ENCODE measurements around the gene ELOA. TPM values are rescaled to one million over a fixed set of nuclear protein-coding genes. Genes with fewer than 3 reads are reported as not detected.
A peak's percentile ranks its signal among the peaks of the same experiment; 100 is the strongest.

The ELOA gene
- polyA plus RNA-seq, 1 experiment = 30.8 TPM

- H3K9me3 ChIP-seq (ENCODE audit: control insufficient read depth, insufficient read depth, low read length) = no peaks in the 10 kb centered on the region; the same call in 1 of the 2 replicates
- CTCF ChIA-PET = no interaction called here
- H3K27me3 ChIP-seq (ENCODE audit: control insufficient read depth, insufficient read depth, low read length) = no peaks in the 10 kb centered on the region
- H3K27ac ChIP-seq (ENCODE audit: low read depth, low read length) = no peak overlapping the region
- DNase-seq (ENCODE audit: low read depth, low spot score) = no peak
- no peak overlapping the region for H3K4me3 ChIP-seq (ENCODE audit: low read depth, low read length)
- TF ChIP-seq CTCF (IDR thresholded peaks at IDR 0.05; ENCODE audit: low read depth, low read length) = no peak
- POLR2A ChIA-PET = no interaction called here
Observed at GRCh38 chr1:23803674-23804073, 60.4 kb downstream of the ELOA start.

DNA sequence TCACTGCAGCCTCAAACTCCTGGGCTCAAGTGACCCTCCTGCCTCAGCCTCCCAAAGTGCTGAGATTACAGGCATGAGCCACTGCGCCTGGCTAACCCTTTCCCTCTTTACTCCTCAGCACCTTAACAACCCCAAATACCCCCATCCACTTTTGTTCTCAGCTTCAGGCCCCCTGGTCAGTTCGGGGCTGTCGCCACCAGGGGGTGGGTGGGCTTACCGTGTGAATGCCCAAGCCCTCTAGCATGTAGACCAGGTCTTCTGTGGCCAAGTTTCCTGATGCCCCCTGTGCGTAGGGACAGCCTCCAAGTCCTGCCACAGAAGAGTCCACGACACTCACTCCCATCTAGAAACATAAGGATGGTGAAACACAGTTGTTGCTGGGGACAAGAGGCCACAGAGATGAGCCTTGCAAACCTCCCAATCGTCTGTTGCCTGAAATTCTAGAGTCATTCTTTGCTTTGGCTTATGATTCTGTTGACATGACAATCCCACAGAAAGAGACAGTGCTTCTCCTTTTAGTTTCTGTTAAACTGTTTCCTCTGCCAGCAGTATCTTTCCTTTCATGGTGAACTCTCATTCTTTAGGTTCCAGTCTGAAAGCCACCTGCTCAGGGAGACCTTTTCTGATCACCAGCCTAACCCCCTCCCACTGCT lies 61.0 kb downstream of the ELOA start:
- Histone ChIP-seq H3K4me3 (ENCODE audit: low read depth, low read length) (no peak overlapping the region), H3K27ac (ENCODE audit: low read depth, low read length) (no peak overlapping the region), H3K27me3 (ENCODE audit: control insufficient read depth, insufficient read depth, low read length) (no peaks in the 10 kb centered on the region), H3K9me3 (ENCODE audit: control insufficient read depth, insufficient read depth, low read length) (no peaks in the 10 kb centered on the region; the same call in 1 of the 2 replicates)
- DNase-seq (ENCODE audit: low read depth, low spot score) = no peak
- ChIA-PET CTCF (no interaction called here), POLR2A (no interaction called here)
- TF ChIP-seq CTCF (IDR thresholded peaks at IDR 0.05; ENCODE audit: low read depth, low read length) = peak; percentile 28; the same call in 1 of the 2 replicates

GRCh38 chr1:23805025-23805424 lies 61.8 kb downstream of the ELOA start:
- CTCF ChIA-PET = interaction anchor here (0.9 kb wide), 1 partner anchor 33 kb away, joined by 3 read pairs; no protein-coding TSS in a partner anchor
- H3K4me3 ChIP-seq (ENCODE audit: low read depth, low read length) = no peak overlapping the region
- TF ChIP-seq CTCF (IDR thresholded peaks at IDR 0.05; ENCODE audit: low read depth, low read length) = no peak
- no peaks in the 10 kb centered on the region for H3K27me3 ChIP-seq (ENCODE audit: control insufficient read depth, insufficient read depth, low read length)
- DNase-seq (ENCODE audit: low read depth, low spot score) = no peak
- H3K9me3 ChIP-seq (ENCODE audit: control insufficient read depth, insufficient read depth, low read length) = no peaks in the 10 kb centered on the region; the same call in 1 of the 2 replicates
- no peak overlapping the region for H3K27ac ChIP-seq (ENCODE audit: low read depth, low read length)
- POLR2A ChIA-PET = interaction anchor here (0.7 kb wide), 1 partner anchor 20 kb away, joined by 4 read pairs; the partner anchor contains the start of gene HMGCL

DNA sequence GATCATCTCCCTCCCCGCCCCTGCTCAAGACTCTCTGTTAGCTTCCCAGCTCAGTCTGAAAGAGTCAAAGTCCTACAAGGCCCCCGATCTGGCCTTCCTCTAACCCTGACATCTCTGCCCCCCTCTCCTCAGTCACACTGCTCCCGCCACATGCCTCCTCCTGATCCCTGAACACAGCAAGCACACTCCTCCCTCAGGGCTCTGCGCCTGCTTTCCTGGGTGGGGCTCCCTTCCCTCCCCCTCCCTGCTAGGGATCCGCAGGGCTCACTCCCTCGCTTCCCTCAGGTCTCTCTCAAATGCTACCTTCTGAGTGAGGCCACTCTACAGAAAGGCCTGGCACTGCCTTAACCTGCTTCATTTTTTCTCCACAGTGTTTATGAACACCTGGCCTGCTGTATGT lies 63.0 kb downstream of the ELOA start:
- TF ChIP-seq CTCF (IDR thresholded peaks at IDR 0.05; ENCODE audit: low read depth, low read length) = no peak

DNA sequence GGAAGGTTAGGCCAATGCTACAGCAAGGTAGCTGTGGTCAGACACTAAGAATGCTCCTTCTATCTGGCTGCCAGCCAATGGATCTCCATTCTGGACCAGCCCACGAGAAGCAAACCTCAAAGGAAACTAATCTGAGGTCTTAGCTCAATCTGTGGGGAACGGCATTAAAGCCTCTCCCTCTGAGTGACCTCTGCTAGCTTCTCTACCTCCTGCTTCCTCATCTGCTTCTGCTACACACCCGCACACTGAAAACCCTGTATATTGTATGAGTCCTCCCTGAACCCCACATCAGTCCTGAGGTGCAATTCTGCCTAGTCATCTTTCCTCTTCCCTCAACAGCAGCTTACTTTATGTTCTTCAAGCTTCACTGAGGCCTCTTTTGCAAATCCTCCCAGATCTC lies 64.2 kb downstream of the ELOA start:
- no peak for DNase-seq (ENCODE audit: low read depth, low spot score)
- POLR2A ChIA-PET = interaction anchor here (1.4 kb wide), 1 partner anchor 18 kb away, joined by 5 read pairs; the partner anchor contains the start of gene HMGCL
- H3K27ac ChIP-seq (ENCODE audit: low read depth, low read length) = no peak overlapping the region
- H3K4me3 ChIP-seq (ENCODE audit: low read depth, low read length) = no peak overlapping the region
- CTCF ChIA-PET = interaction anchor here (0.5 to 1.1 kb wide), 2 partner anchors 109 to 113 kb away, joined by 4 to 5 read pairs; no protein-coding TSS in a partner anchor
- H3K9me3 ChIP-seq (ENCODE audit: control insufficient read depth, insufficient read depth, low read length) = no peaks in the 10 kb centered on the region
- TF ChIP-seq CTCF (IDR thresholded peaks at IDR 0.05; ENCODE audit: low read depth, low read length) = no peak
- H3K27me3 ChIP-seq (ENCODE audit: control insufficient read depth, insufficient read depth, low read length) = no peaks in the 10 kb centered on the region

More for the DNA sequence above, 63.0 kb downstream of the ELOA start:
- ChIA-PET POLR2A (interaction anchor here (1.4 kb wide), 1 partner anchor 19 kb away, joined by 5 read pairs; the partner anchor contains the start of gene HMGCL), CTCF (interaction anchor here (0.7 to 1.6 kb wide), 3 partner anchors 8 to 110 kb away, joined by 3 to 5 read pairs (median 4); no protein-coding TSS in a partner anchor)
- Histone ChIP-seq H3K27me3 (ENCODE audit: control insufficient read depth, insufficient read depth, low read length) (no peaks in the 10 kb centered on the region), H3K27ac (ENCODE audit: low read depth, low read length) (no peak overlapping the region), H3K4me3 (ENCODE audit: low read depth, low read length) (no peak overlapping the region), H3K9me3 (ENCODE audit: control insufficient read depth, insufficient read depth, low read length) (no peaks in the 10 kb centered on the region)
- DNase-seq (ENCODE audit: low read depth, low spot score) = no peak

All from AG04450 (cell line).